ENCODE data around the gene FBF1. TPM values are rescaled to one million over a fixed set of nuclear protein-coding genes. Genes with fewer than 3 reads are reported as not detected.

Gene FBF1
- total RNA-seq, 1 donor from 2014 or later: 21.0 TPM

Other genes with a start within 250 kb of the FBF1 start
- 0.78 and 0.91 TPM in 2 replicates for gene ITGB4, start 219.6 kb downstream of the FBF1 start, total RNA-seq
- gene GALK1, start 175.8 kb downstream of the FBF1 start, total RNA-seq: 40.4 and 41.4 TPM in 2 replicates
- gene UNK, start 156.2 kb downstream of the FBF1 start, total RNA-seq: 33.0 and 33.7 TPM in 2 replicates
- 203 and 219 TPM in 2 replicates for gene UNC13D, start 96.6 kb downstream of the FBF1 start, total RNA-seq
- gene WBP2, start 85.7 kb downstream of the FBF1 start, total RNA-seq: 82.4 and 90.1 TPM in 2 replicates
- 26.4 and 26.5 TPM in 2 replicates for gene TRIM47, start 62.5 kb downstream of the FBF1 start, total RNA-seq
- gene TRIM65, start 44.1 kb downstream of the FBF1 start, total RNA-seq: 32.7 and 35.4 TPM in 2 replicates
- gene MRPL38, start 36.2 kb downstream of the FBF1 start, total RNA-seq: 104 and 105 TPM in 2 replicates
- 35.9 and 38.1 TPM in 2 replicates for gene ACOX1, start 38.1 kb upstream of the FBF1 start, total RNA-seq
- gene TEN1, start 38.2 kb upstream of the FBF1 start, total RNA-seq: 16.6 and 16.9 TPM in 2 replicates
- gene CDK3, start 59.8 kb upstream of the FBF1 start, total RNA-seq: 7.6 and 7.9 TPM in 2 replicates
- gene EVPL, start 86.3 kb upstream of the FBF1 start, total RNA-seq: 0.02 and 0.07 TPM in 2 replicates
- gene SRP68, start 131.5 kb upstream of the FBF1 start, total RNA-seq: 110 and 111 TPM in 2 replicates
- 0.78 and 0.86 TPM in 2 replicates for gene GALR2, start 133.7 kb upstream of the FBF1 start, total RNA-seq
- 1.0 TPM in 1 of 2 replicates, not detected in the other for gene ZACN, start 138.1 kb upstream of the FBF1 start, total RNA-seq
- gene EXOC7, start 162.7 kb upstream of the FBF1 start, total RNA-seq: 153 TPM in 2 replicates
- 0.22 and 0.32 TPM in 2 replicates for gene FOXJ1, start 200.2 kb upstream of the FBF1 start, total RNA-seq